Testis (tissue), 2 donors: ENCODE data around the gene PLAAT3.

Source experiments
- POLR2A ChIP-seq: fragments of 450-650 bp; IDR thresholded peaks from one replicate; pipeline ENCODE4 v1.6.1; 2017; ENCODE audit warnings: antibody characterized with exemption, mild to moderate bottlenecking, moderate library complexity
- TF ChIP-seq, protein P1 (sequence below), 3 experiments: fragments of 450-650 bp in 2 of 3; fragments of 200-600 bp in 1 of 3; sonication (generic) in 1 of 3; IDR thresholded peaks; one replicate each; pipeline ENCODE4 v1.5.1; 2016 to 2019; ENCODE audit warnings: antibody characterized with exemption in 3 of 3, mild to moderate bottlenecking in 2 of 3, moderate library complexity in 1 of 3

DNA sequence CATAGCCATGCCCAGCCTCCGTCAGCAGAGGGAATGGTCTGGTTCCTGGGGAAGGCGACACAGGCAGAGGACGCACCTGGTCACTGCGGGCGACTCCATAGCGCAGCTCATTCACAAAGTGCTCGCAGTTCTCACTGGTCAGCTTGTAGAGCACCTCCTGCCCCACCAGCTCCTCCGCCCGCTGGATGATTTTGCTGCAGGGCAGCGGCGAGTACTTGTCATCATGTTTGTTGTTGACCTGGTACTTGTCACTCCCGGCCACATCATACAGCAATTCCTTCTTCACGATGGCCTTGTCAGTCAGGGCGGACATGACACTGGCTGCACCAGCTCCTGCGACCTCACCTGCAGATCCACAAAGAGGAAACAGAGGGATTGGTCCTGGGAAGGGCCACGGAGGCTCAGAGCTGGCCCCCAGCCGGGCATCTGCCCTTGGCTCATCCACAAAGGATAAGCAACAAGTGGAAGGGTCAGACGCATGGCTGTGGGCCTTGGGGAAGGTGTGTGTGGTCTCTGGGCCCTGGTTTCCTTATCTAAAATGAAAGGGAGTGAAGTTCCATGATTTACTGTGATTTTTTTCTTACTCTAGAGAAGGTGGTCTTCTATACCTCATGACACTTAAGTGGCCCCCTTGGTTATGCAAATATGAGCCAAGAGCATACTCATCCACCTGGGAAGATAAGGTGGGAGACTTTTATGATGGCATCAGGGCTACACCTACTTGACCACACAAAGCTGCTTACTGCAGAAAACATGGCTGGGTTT, 24.0 kb downstream of the PLAAT3 start:
- TF ChIP-seq, protein P1, sequence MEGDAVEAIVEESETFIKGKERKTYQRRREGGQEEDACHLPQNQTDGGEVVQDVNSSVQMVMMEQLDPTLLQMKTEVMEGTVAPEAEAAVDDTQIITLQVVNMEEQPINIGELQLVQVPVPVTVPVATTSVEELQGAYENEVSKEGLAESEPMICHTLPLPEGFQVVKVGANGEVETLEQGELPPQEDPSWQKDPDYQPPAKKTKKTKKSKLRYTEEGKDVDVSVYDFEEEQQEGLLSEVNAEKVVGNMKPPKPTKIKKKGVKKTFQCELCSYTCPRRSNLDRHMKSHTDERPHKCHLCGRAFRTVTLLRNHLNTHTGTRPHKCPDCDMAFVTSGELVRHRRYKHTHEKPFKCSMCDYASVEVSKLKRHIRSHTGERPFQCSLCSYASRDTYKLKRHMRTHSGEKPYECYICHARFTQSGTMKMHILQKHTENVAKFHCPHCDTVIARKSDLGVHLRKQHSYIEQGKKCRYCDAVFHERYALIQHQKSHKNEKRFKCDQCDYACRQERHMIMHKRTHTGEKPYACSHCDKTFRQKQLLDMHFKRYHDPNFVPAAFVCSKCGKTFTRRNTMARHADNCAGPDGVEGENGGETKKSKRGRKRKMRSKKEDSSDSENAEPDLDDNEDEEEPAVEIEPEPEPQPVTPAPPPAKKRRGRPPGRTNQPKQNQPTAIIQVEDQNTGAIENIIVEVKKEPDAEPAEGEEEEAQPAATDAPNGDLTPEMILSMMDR (IDR thresholded peaks at IDR 0.05) = no peak
- no peak for TF ChIP-seq POLR2A
